Endodermal cell (in vitro differentiated cells): ENCODE measurements around the gene NPW. TPM values are rescaled to one million over a fixed set of nuclear protein-coding genes. Genes with fewer than 3 reads are reported as not detected.
A peak's percentile ranks its signal among the peaks of the same experiment; 100 is the strongest.

Experiments used
- DNase-seq: peaks from one replicate; pipeline ENCODE4 v3.0.0-alpha.2; 2017
- H3K27ac ChIP-seq: 2 replicates; pipeline ENCODE4 v1.5.1; 2013; ENCODE audit warnings: mild to moderate bottlenecking, low read depth, low read length, moderate library complexity
- H3K27me3 ChIP-seq: 2 replicates; pipeline ENCODE4 v1.6.1; 2013; ENCODE audit warnings: mild to moderate bottlenecking, low read length, moderate library complexity; ENCODE audit not compliant: insufficient read depth, control insufficient read depth, poor library complexity, severe bottlenecking
- H3K36me3 ChIP-seq: 2 replicates; pipeline ENCODE4 v1.7.0; 2013; ENCODE audit warnings: mild to moderate bottlenecking, low read length, moderate library complexity; ENCODE audit not compliant: control insufficient read depth, insufficient read depth
- H3K4me1 ChIP-seq: one replicate; pipeline ENCODE4 v1.7.0; 2013; ENCODE audit warnings: low read length; ENCODE audit not compliant: control insufficient read depth, insufficient read depth
- H3K4me3 ChIP-seq: 2 replicates; pipeline ENCODE4 v1.5.1; 2013; ENCODE audit warnings: mild to moderate bottlenecking, low read length, moderate library complexity
- H3K9ac ChIP-seq: 2 replicates; pipeline ENCODE4 v1.6.1; 2013; ENCODE audit warnings: mild to moderate bottlenecking, low read length, moderate library complexity; ENCODE audit not compliant: poor library complexity, severe bottlenecking; ENCODE audit errors: extremely low read depth
- H3K9me3 ChIP-seq: 2 replicates; pipeline ENCODE4 v1.6.1; 2013; ENCODE audit warnings: mild to moderate bottlenecking, low read length, moderate library complexity; ENCODE audit not compliant: control insufficient read depth
- H3K27ac Mint-ChIP-seq: 2 replicates; pipeline ENCODE4 v1.8.0; 2020; ENCODE audit warnings: mixed read lengths
- H3K27me3 Mint-ChIP-seq: 2 replicates; pipeline ENCODE4 v1.8.0; 2021; ENCODE audit warnings: mild to moderate bottlenecking, mixed read lengths; ENCODE audit not compliant: insufficient read depth
- H3K36me3 Mint-ChIP-seq: 2 replicates; pipeline ENCODE4 v1.8.0; 2020; ENCODE audit warnings: low read depth, mixed read lengths
- H3K4me1 Mint-ChIP-seq: 2 replicates; pipeline ENCODE4 v1.8.0; 2020; ENCODE audit warnings: mixed read lengths
- H3K4me3 Mint-ChIP-seq: 2 replicates; pipeline ENCODE4 v1.8.0; 2020; ENCODE audit warnings: mild to moderate bottlenecking, moderate library complexity, mixed read lengths
- H3K9me3 Mint-ChIP-seq: 2 replicates; pipeline ENCODE4 v1.8.0; 2020; ENCODE audit warnings: mild to moderate bottlenecking, mixed read lengths
- WGBS, 2 experiments: methylation state at CpG; one replicate each; pipeline versions ENCODE4 v1.1.5 to v1.1.7; 2013; ENCODE audit warnings: missing lambda C conversion rate in 2 of 2, mixed read lengths in 1 of 2; ENCODE audit not compliant: insufficient coverage in 1 of 2, insufficient read length in 1 of 2; 5-methylcytosine and 5-hydroxymethylcytosine counted together
- total RNA-seq, 2 donors: library from RNA; stranded (reverse); fragmentation: NEBNext Ultra II Directional in 1 of 2; extraction: Animal tissue kit (Norgen Biotek cat#: 25700) in 1 of 2; gene quantifications; 2 replicates in 1 of 2; 3 replicates in 1 of 2; pipeline ENCODE4 v1.2.1, GENCODE V29; 2021
- TF ChIP-seq, protein P1 (sequence below): fragments of 200-600 bp; sonication (generic); conservative IDR thresholded peaks from 2 replicates; pipeline ENCODE4 v1.5.0; 2021; ENCODE audit warnings: antibody characterized with exemption, mild to moderate bottlenecking

The NPW gene
- total RNA-seq, 2 donors from 2014 or later, result 1.2 to 1.9 TPM

DNA sequence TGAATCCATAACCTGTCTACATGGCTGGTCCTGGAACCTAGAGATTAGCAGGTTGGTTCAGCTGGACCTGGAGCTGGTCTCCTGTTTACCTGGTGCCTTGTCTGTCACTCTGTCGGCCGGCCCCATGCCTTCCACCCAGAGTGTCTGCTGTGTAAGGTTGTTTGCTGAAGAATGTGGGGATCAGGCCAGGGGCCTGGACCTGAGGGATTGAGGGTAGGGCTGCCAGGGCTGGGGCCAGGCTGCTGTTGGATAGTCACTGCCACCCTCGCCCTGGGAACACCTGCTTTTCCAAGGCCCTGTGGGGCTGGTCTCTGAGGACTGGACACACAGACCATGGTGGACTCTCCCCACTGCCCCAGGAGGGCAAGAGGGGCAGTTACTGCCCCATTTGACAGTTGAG, 8.6 kb downstream of the NPW start:
- Mint-ChIP-seq H3K27me3 (peaks cover 29% of the 10 kb centered on the region), H3K4me1 (peaks cover 4% of the 10 kb centered on the region), H3K4me3 (peak overlapping the region; percentile 67), H3K27ac (no peak overlapping the region), H3K9me3 (no peaks in the 10 kb centered on the region), H3K36me3 (no peaks in the 10 kb centered on the region)
- H3K27ac ChIP-seq, result no peak overlapping the region
- H3K4me1 ChIP-seq, result peaks cover 3% of the 10 kb centered on the region
- peaks cover 3% of the 10 kb centered on the region for H3K27me3 ChIP-seq
- 85 to 94% methylated on average over 2 to 3 of the region's 3 CpGs for WGBS, 2 experiments
- TF ChIP-seq, protein P1, sequence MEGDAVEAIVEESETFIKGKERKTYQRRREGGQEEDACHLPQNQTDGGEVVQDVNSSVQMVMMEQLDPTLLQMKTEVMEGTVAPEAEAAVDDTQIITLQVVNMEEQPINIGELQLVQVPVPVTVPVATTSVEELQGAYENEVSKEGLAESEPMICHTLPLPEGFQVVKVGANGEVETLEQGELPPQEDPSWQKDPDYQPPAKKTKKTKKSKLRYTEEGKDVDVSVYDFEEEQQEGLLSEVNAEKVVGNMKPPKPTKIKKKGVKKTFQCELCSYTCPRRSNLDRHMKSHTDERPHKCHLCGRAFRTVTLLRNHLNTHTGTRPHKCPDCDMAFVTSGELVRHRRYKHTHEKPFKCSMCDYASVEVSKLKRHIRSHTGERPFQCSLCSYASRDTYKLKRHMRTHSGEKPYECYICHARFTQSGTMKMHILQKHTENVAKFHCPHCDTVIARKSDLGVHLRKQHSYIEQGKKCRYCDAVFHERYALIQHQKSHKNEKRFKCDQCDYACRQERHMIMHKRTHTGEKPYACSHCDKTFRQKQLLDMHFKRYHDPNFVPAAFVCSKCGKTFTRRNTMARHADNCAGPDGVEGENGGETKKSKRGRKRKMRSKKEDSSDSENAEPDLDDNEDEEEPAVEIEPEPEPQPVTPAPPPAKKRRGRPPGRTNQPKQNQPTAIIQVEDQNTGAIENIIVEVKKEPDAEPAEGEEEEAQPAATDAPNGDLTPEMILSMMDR, result no peak
- no peaks in the 10 kb centered on the region for H3K9me3 ChIP-seq
- DNase-seq, result no peak
- no peak overlapping the region for H3K9ac ChIP-seq
- H3K4me3 ChIP-seq, result peak overlapping the region; percentile 72
- peaks cover 5% of the 10 kb centered on the region for H3K36me3 ChIP-seq

DNA sequence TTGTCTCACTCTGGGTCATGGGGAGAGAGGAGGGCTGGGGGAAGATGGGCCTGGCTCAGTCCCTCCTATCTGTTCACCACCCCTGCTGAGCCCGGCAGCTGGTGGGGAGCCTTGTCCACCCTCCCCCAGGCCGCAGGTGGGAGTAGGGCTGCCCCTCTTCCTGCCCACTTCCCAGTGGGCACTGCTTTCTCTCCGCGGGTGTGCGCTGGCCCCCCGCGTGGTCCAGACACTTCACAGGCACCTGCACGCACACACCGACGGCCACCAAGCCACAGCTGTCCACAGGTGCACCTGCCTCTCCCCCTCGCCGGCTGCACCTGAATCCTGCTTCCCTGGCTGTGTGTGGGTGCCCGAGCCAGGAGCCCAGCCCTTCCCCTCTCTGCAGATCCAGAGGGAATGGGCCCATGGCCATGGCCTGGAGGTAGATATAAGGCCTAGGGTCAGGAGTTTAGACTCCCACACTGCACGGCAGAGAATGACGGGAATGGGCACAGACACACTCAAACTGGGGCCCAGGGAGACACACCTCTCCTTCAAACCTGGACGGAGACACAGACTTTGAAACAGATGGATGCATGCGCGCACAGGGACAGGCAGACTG, 9.1 kb downstream of the NPW start:
- no peak overlapping the region for H3K27ac Mint-ChIP-seq
- H3K9me3 ChIP-seq, result no peaks in the 10 kb centered on the region
- H3K4me1 Mint-ChIP-seq, result peaks cover 4% of the 10 kb centered on the region
- no peak overlapping the region for H3K27ac ChIP-seq
- TF ChIP-seq, protein P1, result no peak
- WGBS, 2 experiments, result 89 to 95% methylated on average over 12 to 18 of the region's 18 CpGs
- peaks cover 29% of the 10 kb centered on the region for H3K27me3 Mint-ChIP-seq
- H3K4me3 Mint-ChIP-seq, result no peak overlapping the region
- peaks cover 3% of the 10 kb centered on the region for H3K27me3 ChIP-seq
- no peaks in the 10 kb centered on the region for H3K9me3 Mint-ChIP-seq
- H3K36me3 ChIP-seq, result peaks cover 5% of the 10 kb centered on the region
- no peak overlapping the region for H3K4me3 ChIP-seq
- H3K36me3 Mint-ChIP-seq, result no peaks in the 10 kb centered on the region
- peaks cover 3% of the 10 kb centered on the region for H3K4me1 ChIP-seq
- no peak overlapping the region for H3K9ac ChIP-seq
- no peak for DNase-seq

DNA sequence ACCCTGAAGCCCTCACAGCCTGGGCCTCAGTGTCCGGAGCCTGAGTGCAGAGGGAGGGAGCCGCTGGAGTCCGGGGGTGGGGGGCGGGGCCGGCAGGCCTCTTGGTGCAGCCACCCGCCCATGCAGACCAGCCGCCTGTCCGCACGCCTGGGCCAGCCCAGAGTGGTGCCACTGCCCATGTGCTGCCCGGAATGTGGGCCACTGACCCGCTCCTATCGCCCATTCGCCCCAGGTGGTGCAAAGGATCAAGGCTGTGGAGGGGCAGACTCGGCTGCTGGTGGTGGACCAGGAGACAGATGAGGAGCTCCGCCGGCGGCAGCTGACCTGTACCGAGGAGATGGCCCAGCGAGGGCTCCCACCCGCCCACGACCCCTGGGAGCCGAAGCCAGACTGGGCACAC, 9.8 kb downstream of the NPW start:
- H3K4me3 Mint-ChIP-seq, result no peak overlapping the region
- H3K9ac ChIP-seq, result no peak overlapping the region
- H3K36me3 ChIP-seq, result peaks cover 5% of the 10 kb centered on the region
- no peak for DNase-seq
- no peaks in the 10 kb centered on the region for H3K9me3 Mint-ChIP-seq
- 93 to 95% methylated on average over 11 to 22 of the region's 22 CpGs for WGBS, 2 experiments
- TF ChIP-seq, protein P1, result no peak
- H3K27ac Mint-ChIP-seq, result no peak overlapping the region
- H3K4me1 ChIP-seq, result peaks cover 3% of the 10 kb centered on the region
- H3K4me1 Mint-ChIP-seq, result peaks cover 4% of the 10 kb centered on the region
- no peak overlapping the region for H3K27ac ChIP-seq
- peaks cover 3% of the 10 kb centered on the region for H3K27me3 ChIP-seq
- peaks cover 23% of the 10 kb centered on the region for H3K27me3 Mint-ChIP-seq
- H3K9me3 ChIP-seq, result no peaks in the 10 kb centered on the region
- no peak overlapping the region for H3K4me3 ChIP-seq
- H3K36me3 Mint-ChIP-seq, result no peaks in the 10 kb centered on the region
